OCI-LY7 (cell line): ENCODE results near the gene PUS7. TPM values are rescaled to one million over a fixed set of nuclear protein-coding genes. Genes with fewer than 3 reads are reported as not detected.

Experiments
- BruUV-seq: library from RNA; stranded (reverse); fragments of 400-500 nt; replicated peaks from 2 replicates; lab custom pipeline; 2021; lab: Mats Ljungman, UMichigan
- CTCF ChIA-PET: fragments of 300-600 bp; sonication (Branson Sonifier 250); formaldehyde crosslinking; loops from one replicate; lab custom pipeline; 2022; ENCODE audit warnings: antibody characterized with exemption; ENCODE audit not compliant: unreplicated experiment; lab: Charles Lee
- POLR2A ChIA-PET: fragments of 300-600 bp; sonication (Branson Sonifier 250); formaldehyde crosslinking; loops from one replicate; lab custom pipeline; 2022; ENCODE audit warnings: antibody characterized with exemption; lab: Charles Lee
- DNase-seq: peaks from one replicate; pipeline ENCODE4 v3.0.0-alpha.2; 2015; ENCODE audit warnings: low spot score
- H2AFZ ChIP-seq: fragments of 200-600 bp; sonication (generic), shearing (Covaris generic); 2 replicates; pipeline ENCODE4 v1.6.1; 2014; ENCODE audit warnings: mild to moderate bottlenecking, antibody characterized with exemption, low read length, moderate library complexity
- H3K27ac ChIP-seq: fragments of 200-600 bp; sonication (generic); 2 replicates; pipeline ENCODE4 v1.5.1; 2014; ENCODE audit warnings: mixed run types, low read depth, mild to moderate bottlenecking, moderate library complexity, low read length, inconsistent platforms; ENCODE audit not compliant: poor library complexity, severe bottlenecking
- H3K36me3 ChIP-seq: fragments of 200-600 bp; sonication (generic); 2 replicates; pipeline ENCODE4 v1.6.1; 2014; ENCODE audit warnings: mild to moderate bottlenecking, antibody characterized with exemption, low read length, moderate library complexity, mixed read lengths; ENCODE audit not compliant: insufficient read depth
- H3K4me1 ChIP-seq: fragments of 200-600 bp; sonication (generic); 2 replicates; pipeline ENCODE4 v1.5.1; 2014; ENCODE audit warnings: mild to moderate bottlenecking, low read length; ENCODE audit not compliant: insufficient read depth, poor library complexity, severe bottlenecking
- H3K4me2 ChIP-seq: fragments of 200-600 bp; sonication (generic); 2 replicates; pipeline ENCODE4 v1.6.1; 2014; ENCODE audit warnings: mild to moderate bottlenecking, low read length
- H3K4me3 ChIP-seq: fragments of 200-600 bp; sonication (generic); 2 replicates; pipeline ENCODE4 v1.5.1; 2014; ENCODE audit warnings: mild to moderate bottlenecking, low read depth, low read length; ENCODE audit not compliant: poor library complexity, severe bottlenecking
- H3K79me2 ChIP-seq: fragments of 200-600 bp; sonication (generic); 2 replicates; pipeline ENCODE4 v1.6.1; 2016; ENCODE audit warnings: low read depth, mild to moderate bottlenecking, low read length, moderate library complexity, mixed read lengths; ENCODE audit not compliant: insufficient read depth
- H3K9me2 ChIP-seq: fragments of 200-600 bp; sonication (generic); 2 replicates; pipeline ENCODE4 v1.6.1; 2016; ENCODE audit warnings: mild to moderate bottlenecking, low read length, mixed read lengths; ENCODE audit not compliant: insufficient read depth
- H3K9me3 ChIP-seq: fragments of 200-600 bp; sonication (generic); 2 replicates; pipeline ENCODE4 v1.6.1; 2014; ENCODE audit warnings: mild to moderate bottlenecking, mixed run types, low read length, mixed read lengths
- H4K20me1 ChIP-seq: fragments of 200-600 bp; sonication (generic); 2 replicates; pipeline ENCODE4 v1.6.1; 2014; ENCODE audit warnings: mild to moderate bottlenecking, antibody characterized with exemption, low read length, moderate library complexity, mixed read lengths; ENCODE audit not compliant: insufficient read depth
- EZH2phosphoT487 ChIP-seq: fragments of 200-600 bp; sonication (generic); IDR thresholded peaks from 2 replicates; pipeline ENCODE4 v1.6.1; 2018; ENCODE audit warnings: low read depth, borderline replicate concordance, mild to moderate bottlenecking, mixed run types, antibody characterized with exemption, low read length, moderate library complexity, mixed read lengths
- intact Hi-C: fragments of 100-400 bp; cut with micrococcal nuclease; formaldehyde crosslinking; loops from one replicate; pipeline ENCODE4 v1.10.0; 2022; ENCODE audit not compliant: unreplicated experiment
- total RNA-seq, 2 experiments: library from RNA; depleted of rRNA in 1 of 2; stranded (reverse); fragments of >200 nt in 1 of 2; shearing (Covaris generic) in 1 of 2; gene quantifications; 2 replicates each; pipeline ENCODE4 v1.2.3, GENCODE V29; 2014 to 2022
- TF ChIP-seq, protein P1 (sequence below): fragments of 200-600 bp; sonication (generic); conservative IDR thresholded peaks from 2 replicates; pipeline ENCODE4 v1.5.1; 2014; ENCODE audit warnings: mild to moderate bottlenecking, antibody characterized with exemption, low read length, moderate library complexity, mixed read lengths

PUS7 gene
- total RNA-seq, 2 experiments from 2014 or later = 13.7 to 19.2 TPM

DNA sequence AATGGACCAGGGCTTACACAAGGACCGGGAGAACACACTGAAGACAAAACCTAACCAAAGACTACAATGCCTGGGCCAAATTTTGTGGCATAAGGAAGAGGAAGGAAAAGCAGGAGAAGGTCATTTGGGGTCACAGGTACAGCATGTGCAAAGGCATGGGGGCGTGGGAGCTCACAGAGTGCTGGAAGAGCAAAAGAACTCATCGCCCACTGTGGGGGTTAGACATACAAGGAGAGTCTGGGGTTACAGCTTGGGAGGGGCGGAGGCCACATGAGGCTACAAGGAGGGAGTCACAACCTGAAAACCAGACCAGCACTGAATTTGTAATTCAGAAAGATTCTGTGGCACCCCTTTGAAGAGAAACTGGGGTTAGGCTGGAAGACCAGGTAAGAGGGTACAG, 9.7 kb downstream of the PUS7 start:
- 0 out of 2 replicates have a peak, but pooled peaks cover 3% of the 10 kb centered on the region for H4K20me1 ChIP-seq
- no peak overlapping the region for H3K4me3 ChIP-seq
- H3K4me1 ChIP-seq = no peaks in the 10 kb centered on the region
- peaks cover 17% of the 10 kb centered on the region for H3K36me3 ChIP-seq
- H3K4me2 ChIP-seq = no peak overlapping the region
- peaks cover 19% of the 10 kb centered on the region for H3K79me2 ChIP-seq
- no peaks in the 10 kb centered on the region for H3K9me3 ChIP-seq
- TF ChIP-seq, protein P1, sequence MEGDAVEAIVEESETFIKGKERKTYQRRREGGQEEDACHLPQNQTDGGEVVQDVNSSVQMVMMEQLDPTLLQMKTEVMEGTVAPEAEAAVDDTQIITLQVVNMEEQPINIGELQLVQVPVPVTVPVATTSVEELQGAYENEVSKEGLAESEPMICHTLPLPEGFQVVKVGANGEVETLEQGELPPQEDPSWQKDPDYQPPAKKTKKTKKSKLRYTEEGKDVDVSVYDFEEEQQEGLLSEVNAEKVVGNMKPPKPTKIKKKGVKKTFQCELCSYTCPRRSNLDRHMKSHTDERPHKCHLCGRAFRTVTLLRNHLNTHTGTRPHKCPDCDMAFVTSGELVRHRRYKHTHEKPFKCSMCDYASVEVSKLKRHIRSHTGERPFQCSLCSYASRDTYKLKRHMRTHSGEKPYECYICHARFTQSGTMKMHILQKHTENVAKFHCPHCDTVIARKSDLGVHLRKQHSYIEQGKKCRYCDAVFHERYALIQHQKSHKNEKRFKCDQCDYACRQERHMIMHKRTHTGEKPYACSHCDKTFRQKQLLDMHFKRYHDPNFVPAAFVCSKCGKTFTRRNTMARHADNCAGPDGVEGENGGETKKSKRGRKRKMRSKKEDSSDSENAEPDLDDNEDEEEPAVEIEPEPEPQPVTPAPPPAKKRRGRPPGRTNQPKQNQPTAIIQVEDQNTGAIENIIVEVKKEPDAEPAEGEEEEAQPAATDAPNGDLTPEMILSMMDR = no peak
- TF ChIP-seq EZH2phosphoT487 = no peak
- BruUV-seq = no TSS peak
- H3K27ac ChIP-seq = no peak overlapping the region
- no peak overlapping the region for H2AFZ ChIP-seq
- CTCF ChIA-PET = no interaction called here
- no peaks in the 10 kb centered on the region for H3K9me2 ChIP-seq
- DNase-seq = no peak
- POLR2A ChIA-PET = no interaction called here
- intact Hi-C loops = no loop called here

DNA sequence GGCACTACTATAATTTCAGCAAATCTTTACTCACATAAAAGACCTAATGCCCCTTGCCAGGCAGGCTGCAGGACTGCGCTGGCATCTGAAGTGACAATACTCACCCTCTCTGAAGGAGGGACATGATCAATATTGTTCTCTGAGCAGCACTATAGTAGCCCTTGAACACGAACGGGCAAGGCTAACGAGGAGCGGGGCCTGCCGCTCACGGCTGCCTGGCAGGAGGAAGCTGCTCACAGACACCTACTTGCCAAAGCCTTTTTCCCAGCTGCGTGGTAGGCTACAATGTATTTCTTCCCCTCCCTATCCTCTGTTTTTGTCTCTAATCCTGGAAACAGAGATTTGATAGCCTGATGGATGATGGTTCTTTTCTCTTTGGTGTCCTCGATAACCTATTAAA, 19.9 kb downstream of the PUS7 start:
- no peaks in the 10 kb centered on the region for H3K9me2 ChIP-seq
- intact Hi-C loops = no loop called here
- TF ChIP-seq EZH2phosphoT487 = no peak
- TF ChIP-seq, protein P1 = no peak
- no peak overlapping the region for H3K4me3 ChIP-seq
- POLR2A ChIA-PET = no interaction called here
- no peak overlapping the region for H2AFZ ChIP-seq
- no peak overlapping the region for H3K27ac ChIP-seq
- no peaks in the 10 kb centered on the region for H3K4me1 ChIP-seq
- no peaks in the 10 kb centered on the region for H3K9me3 ChIP-seq
- no peak overlapping the region for H3K4me2 ChIP-seq
- peaks cover 58% of the 10 kb centered on the region for H3K36me3 ChIP-seq
- no TSS peak for BruUV-seq
- no peaks in the 10 kb centered on the region for H3K79me2 ChIP-seq
- H4K20me1 ChIP-seq = no peaks in the 10 kb centered on the region
- CTCF ChIA-PET = no interaction called here
- DNase-seq = no peak

GRCh38 chr7:105497016-105497415, 25.1 kb downstream of the PUS7 start:
- Histone ChIP-seq H2AFZ (no peak overlapping the region), H3K9me2 (no peaks in the 10 kb centered on the region), H3K79me2 (no peaks in the 10 kb centered on the region), H3K4me1 (no peaks in the 10 kb centered on the region), H3K9me3 (no peaks in the 10 kb centered on the region), H3K36me3 (peaks cover 23% of the 10 kb centered on the region; the same call in 1 of the 2 replicates), H3K4me3 (no peak overlapping the region), H3K27ac (no peak overlapping the region), H3K4me2 (no peak overlapping the region), H4K20me1 (no peaks in the 10 kb centered on the region)
- TF ChIP-seq EZH2phosphoT487 = no peak
- no peak for DNase-seq
- CTCF ChIA-PET = no interaction called here
- POLR2A ChIA-PET = no interaction called here
- no TSS peak for BruUV-seq
- intact Hi-C loops = no loop called here
